GM21529 (cell line): ENCODE data around the gene POU3F4.

ENCODE experiments used
- ATAC-seq: cut with Tn5 transposase; IDR thresholded peaks from one replicate; pipeline ENCODE4 v1.9.1; 2021; ENCODE audit not compliant: unreplicated experiment

Gene POU3F4

GRCh38 chrX:83508006-83508405 lies at the start of gene POU3F4:
POU3F4 (plus strand) TSS chrX:83508290; CDS start chrX:83508325, 35 bp downstream.
- no peak for ATAC-seq

GRCh38 chrX:83469551-83469950 lies 38.5 kb upstream of the POU3F4 start:
- peak; percentile 79 for ATAC-seq

- no peak for ATAC-seq
Measured at GRCh38 chrX:83495898-83496297, 12.2 kb upstream of the POU3F4 start.

GRCh38 chrX:83501003-83501402 lies 7.1 kb upstream of the POU3F4 start:
- ATAC-seq = no peak

- no peak for ATAC-seq
Measured at GRCh38 chrX:83501530-83501929, 6.6 kb upstream of the POU3F4 start.

GRCh38 chrX:83504721-83505479 lies 3.2 kb upstream of the POU3F4 start:
- ATAC-seq = no peak

GRCh38 chrX:83508526-83509253 lies 600 bp downstream of the POU3F4 start:
- ATAC-seq = no peak

- ATAC-seq = no peak
Measured at GRCh38 chrX:83509254-83509801, 1.2 kb downstream of the POU3F4 start.

- ATAC-seq = no peak
Measured at GRCh38 chrX:83510510-83511062, 2.5 kb downstream of the POU3F4 start.

- ATAC-seq = no peak
Measured at GRCh38 chrX:83511208-83511607, 3.1 kb downstream of the POU3F4 start.

- ATAC-seq = no peak
Measured at GRCh38 chrX:83512111-83512510, 4.0 kb downstream of the POU3F4 start.

- no peak for ATAC-seq
Measured at GRCh38 chrX:83516597-83516996, 8.5 kb downstream of the POU3F4 start.

- no peak for ATAC-seq
Measured at GRCh38 chrX:83521905-83522304, 13.8 kb downstream of the POU3F4 start.

GRCh38 chrX:83529950-83530349 lies 21.9 kb downstream of the POU3F4 start:
- ATAC-seq = no peak

- ATAC-seq = no peak
Measured at GRCh38 chrX:83535417-83536196, 27.5 kb downstream of the POU3F4 start.
